Measurements from ENCODE around the gene JPT2.

- TF ChIP-seq RB1 (IDR thresholded peaks at IDR 0.05; ENCODE audit: borderline replicate concordance) (no peak), CHD1 (IDR thresholded peaks at IDR 0.05; ENCODE audit: low read depth, low read length) (no peak), JUND (IDR thresholded peaks at IDR 0.05; ENCODE audit: low read depth, low read length) (no peak), HCFC1 (IDR thresholded peaks at IDR 0.05; ENCODE audit: low read length) (no peak), BRCA1 (IDR thresholded peaks at IDR 0.05; ENCODE audit: low read depth, low read length) (no peak), CTCF (IDR thresholded peaks at IDR 0.05 in 2 of 3, conservative IDR thresholded peaks at IDR 0.05 in 1 of 3; ENCODE audit: control insufficient read depth in 2 of 3, extremely low read depth in 1 of 3, insufficient read depth in 1 of 3, low read depth in 3 of 3, low read length in 3 of 3) (no peak), BHLHE40 (IDR thresholded peaks at IDR 0.05; ENCODE audit: borderline replicate concordance in 1 of 2, low read depth in 2 of 2, low read length in 1 of 2) (no peak), E2F4 (IDR thresholded peaks at IDR 0.05; ENCODE audit: low read depth, low read length) (no peak), ZNF24 (IDR thresholded peaks at IDR 0.05) (no peak), SMC3 (IDR thresholded peaks at IDR 0.05; ENCODE audit: borderline replicate concordance, low read length) (no peak), EZH2 (IDR thresholded peaks at IDR 0.05; ENCODE audit: borderline replicate concordance, control insufficient read depth, low read depth, low read length) (no peak), USF1 (IDR thresholded peaks at IDR 0.05; ENCODE audit: borderline replicate concordance, extremely low read length, insufficient read depth, low read depth, low read length) (no peak), PRDM15 (CRISPR knock-in tag; IDR thresholded peaks at IDR 0.05) (no peak), NRF1 (conservative IDR thresholded peaks at IDR 0.05; ENCODE audit: low read depth, low read length) (no peak)
These were observed 21.9 kb upstream of the JPT2 start for GRCh38 chr16:1655909-1656807.
